AG09319 (cell line): Measurements from ENCODE around the gene GGT7.

ENCODE experiments used
- DNase-seq: peaks from one replicate; pipeline ENCODE4 v3.0.0-alpha.2; 2010; ENCODE audit warnings: low read depth; ENCODE audit errors: extremely low read depth
- TF ChIP-seq, protein P1 (sequence below): IDR thresholded peaks from 2 replicates; pipeline ENCODE4 v1.5.1; 2011; ENCODE audit warnings: low read depth, mild to moderate bottlenecking, inconsistent platforms, low read length, moderate library complexity

Gene GGT7

DNA sequence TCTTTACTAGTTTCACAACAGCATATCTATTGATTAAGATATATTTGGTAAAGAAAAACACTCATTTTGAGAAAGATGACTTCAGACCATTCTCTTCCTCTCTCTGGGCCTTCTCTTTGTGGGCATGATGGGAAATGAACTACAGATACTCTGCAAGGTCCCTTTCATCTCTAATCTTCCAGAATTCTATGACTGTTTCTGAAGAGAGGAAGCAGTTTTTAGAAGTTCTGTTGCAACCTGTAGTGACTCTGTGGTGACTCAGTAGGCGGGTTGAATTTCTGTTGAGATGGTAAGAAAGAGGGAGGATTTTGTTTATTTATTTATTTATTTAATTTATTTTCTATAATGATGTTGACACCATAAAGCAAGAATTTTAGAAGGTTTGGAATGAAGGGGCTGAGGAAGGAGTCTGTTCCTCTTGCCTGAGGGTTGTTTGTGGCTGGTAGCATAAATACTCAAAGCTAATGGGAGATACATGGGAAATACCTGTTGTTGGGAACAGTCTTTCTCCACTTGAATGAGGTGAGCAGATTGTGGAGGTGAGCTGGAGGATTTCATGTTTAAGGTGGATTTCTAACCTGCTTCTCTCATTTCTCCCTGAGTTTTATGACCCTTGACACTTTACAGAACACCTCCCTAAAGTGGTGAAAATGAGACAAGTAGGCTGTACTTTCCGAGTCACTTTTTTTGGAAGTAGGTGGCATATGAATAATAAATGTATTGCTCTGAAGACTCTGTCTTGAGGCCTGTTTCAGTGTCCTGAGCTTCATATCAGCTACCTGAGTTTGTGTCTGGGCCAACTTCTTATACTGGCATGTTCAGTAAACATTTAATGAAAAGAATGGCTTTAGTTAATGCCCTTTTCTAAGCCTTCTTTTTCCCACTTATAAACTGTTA is 18.8 kb upstream of the GGT7 start:
- peak; percentile 46 for DNase-seq

DNA sequence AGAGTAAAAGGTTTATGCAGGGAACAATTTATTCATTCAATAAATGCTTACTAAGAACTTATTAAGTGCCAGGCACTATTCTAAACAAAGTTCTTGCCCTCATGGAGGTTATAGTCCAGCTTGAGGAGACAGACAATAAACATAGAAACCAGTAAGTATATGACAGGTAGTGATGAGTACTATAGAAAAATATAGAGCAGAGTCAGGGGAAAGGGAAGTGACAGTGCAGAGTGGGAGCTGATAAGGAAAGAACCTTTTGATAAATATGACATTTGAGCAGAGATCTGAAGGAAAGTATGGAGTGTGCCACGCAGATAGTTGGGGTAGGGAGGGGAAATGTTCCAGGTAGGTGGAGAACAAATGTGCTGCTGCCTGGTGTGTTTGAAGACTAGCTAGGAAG is 15.8 kb upstream of the GGT7 start:
- no peak for DNase-seq
- TF ChIP-seq, protein P1, sequence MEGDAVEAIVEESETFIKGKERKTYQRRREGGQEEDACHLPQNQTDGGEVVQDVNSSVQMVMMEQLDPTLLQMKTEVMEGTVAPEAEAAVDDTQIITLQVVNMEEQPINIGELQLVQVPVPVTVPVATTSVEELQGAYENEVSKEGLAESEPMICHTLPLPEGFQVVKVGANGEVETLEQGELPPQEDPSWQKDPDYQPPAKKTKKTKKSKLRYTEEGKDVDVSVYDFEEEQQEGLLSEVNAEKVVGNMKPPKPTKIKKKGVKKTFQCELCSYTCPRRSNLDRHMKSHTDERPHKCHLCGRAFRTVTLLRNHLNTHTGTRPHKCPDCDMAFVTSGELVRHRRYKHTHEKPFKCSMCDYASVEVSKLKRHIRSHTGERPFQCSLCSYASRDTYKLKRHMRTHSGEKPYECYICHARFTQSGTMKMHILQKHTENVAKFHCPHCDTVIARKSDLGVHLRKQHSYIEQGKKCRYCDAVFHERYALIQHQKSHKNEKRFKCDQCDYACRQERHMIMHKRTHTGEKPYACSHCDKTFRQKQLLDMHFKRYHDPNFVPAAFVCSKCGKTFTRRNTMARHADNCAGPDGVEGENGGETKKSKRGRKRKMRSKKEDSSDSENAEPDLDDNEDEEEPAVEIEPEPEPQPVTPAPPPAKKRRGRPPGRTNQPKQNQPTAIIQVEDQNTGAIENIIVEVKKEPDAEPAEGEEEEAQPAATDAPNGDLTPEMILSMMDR: no peak

More for the DNA sequence above, 18.8 kb upstream of the GGT7 start:
- TF ChIP-seq, protein P1: no peak

DNA sequence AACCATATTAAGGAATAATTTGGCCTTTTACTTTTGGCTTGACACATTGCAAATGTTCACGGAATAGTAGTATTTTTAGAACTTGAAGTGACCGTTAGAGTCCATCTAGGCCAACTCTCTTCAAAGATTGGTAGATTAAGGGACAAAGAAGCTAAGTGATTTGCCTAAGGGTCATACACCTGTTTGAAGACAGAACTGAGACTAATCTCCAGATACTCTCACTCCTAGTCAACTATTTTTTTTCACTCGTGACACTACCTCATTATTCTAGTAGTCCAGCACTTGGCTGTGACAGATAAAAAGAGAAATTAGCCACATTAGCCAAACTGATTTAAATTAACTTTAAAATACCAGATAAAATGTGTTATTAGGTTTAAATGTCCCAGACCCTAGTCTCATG is 14.4 kb upstream of the GGT7 start:
- TF ChIP-seq, protein P1: no peak

DNA sequence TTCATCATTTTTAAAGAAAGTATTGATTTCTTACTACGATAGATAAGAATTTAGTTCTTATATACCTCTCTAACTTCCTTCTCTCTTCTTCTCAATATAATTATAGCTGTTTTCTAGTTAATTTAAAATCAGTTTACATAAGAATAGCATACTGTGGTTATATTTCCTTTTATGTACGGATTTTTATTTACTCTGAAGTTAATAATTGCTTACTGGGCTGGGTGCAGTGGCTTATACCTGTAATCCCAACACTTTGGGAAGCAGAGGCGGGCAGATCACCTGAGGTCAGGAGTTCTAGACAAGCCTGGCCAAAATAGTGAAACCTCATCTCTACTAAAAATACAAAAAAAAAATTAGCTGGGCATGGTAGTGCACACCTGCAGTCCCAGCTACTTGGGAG is 13.5 kb upstream of the GGT7 start:
- DNase-seq: no peak
- TF ChIP-seq, protein P1: no peak

More for the DNA sequence above, 14.4 kb upstream of the GGT7 start:
- no peak for DNase-seq

DNA sequence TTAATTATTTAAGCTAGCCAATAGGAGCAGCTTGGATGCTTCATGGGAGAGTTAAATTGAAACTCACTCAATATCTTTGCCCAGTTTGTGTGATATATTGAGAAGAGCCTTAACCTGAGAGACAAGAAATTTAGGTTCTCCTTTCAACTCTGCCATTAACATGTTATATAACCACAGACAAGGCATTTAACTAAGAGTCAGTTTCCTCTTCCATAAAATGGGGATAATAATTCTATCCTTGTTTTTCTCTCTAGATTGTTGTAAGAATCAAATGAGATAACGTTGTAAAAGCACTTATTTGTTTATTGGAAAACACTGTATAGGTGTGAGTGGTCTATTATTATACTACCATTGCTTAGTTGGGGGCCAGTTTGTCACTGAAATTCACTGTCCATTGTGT is 11.6 kb upstream of the GGT7 start:
- TF ChIP-seq, protein P1: no peak
- no peak for DNase-seq

DNA sequence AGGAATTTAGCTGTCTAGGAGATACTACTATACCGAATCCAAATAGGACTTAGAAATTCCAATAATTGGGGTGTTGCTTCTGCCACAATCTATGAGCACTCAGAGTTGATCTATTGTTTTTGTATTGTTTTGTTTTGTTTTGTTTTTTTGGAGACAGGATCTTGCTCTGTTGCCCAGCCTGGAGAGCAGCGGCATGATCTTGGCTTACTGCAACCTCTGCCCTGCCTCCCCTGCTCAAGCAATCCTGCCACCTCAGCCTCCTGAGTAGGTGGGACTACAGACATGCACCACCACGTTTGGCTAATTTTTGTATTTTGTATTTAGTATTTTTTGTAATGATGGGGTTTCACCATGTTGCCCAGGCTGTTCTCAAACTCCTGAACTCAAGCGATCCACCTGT is 11.2 kb upstream of the GGT7 start:
- DNase-seq: no peak
- TF ChIP-seq, protein P1: no peak

DNA sequence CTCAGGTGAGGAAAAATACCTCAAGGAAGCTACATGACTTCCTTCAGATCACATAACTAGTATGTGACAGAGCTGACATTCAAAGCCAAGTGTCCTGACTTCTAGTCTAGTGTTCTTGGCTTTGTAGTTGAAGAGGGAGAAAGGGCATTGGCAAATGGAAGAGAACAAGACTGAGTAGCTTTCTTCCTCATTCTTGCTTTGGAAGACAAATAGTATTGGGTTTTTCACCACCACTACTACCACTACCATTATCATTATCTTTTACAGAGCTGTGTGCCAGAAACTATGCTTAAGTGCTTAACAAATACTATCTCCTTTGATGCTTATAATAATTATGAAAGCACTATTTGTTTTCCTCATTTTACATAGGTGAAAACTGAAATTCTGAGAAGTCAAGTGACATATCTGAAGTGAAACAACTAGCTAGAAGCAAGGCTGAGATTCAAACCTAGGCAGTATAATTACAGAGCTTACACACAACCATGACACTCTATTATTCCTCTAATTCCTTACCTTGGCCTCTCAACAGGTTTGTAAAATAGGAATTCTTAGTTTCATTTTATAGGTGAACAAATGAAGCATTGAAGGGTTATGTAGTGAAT is 10.5 kb upstream of the GGT7 start:
- DNase-seq: no peak
- TF ChIP-seq, protein P1: no peak
